ENCODE data around the gene SLIT1.

Gene SLIT1

GRCh38 chr10:97107551-97107950 is 78.2 kb downstream of the SLIT1 start:
- TF ChIP-seq EZH2 (IDR thresholded peaks at IDR 0.05; ENCODE audit: borderline replicate concordance, low read length) (no peak), CTCF (IDR thresholded peaks at IDR 0.05; ENCODE audit: low read length) (no peak)
- H4K20me1 ChIP-seq (ENCODE audit: insufficient read depth, low read length), result no peaks in the 10 kb centered on the region
- H3K9me2 ChIP-seq (ENCODE audit: low read depth, low read length), result no peaks in the 10 kb centered on the region
- H3K27me3 ChIP-seq (ENCODE audit: insufficient read depth, low read length), result no peaks in the 10 kb centered on the region
- H3F3A ChIP-seq (ENCODE audit: insufficient read depth, low read length), result no peaks in the 10 kb centered on the region
- H2AFZ ChIP-seq (ENCODE audit: low read length), result no peak overlapping the region
- H3K4me3 ChIP-seq (ENCODE audit: low read depth, low read length, poor library complexity, severe bottlenecking), result no peak overlapping the region
- H3K27ac ChIP-seq (ENCODE audit: low read depth, low read length, poor library complexity, severe bottlenecking), result no peak overlapping the region
- H3K36me3 ChIP-seq (ENCODE audit: insufficient read depth, low read length), result no peaks in the 10 kb centered on the region
- H3K79me2 ChIP-seq (ENCODE audit: insufficient read depth, low read length), result no peaks in the 10 kb centered on the region
- H3K9me3 ChIP-seq (ENCODE audit: low read length), result no peaks in the 10 kb centered on the region
- H3K9ac ChIP-seq (ENCODE audit: low read length), result no peak overlapping the region
- H3K4me1 ChIP-seq (ENCODE audit: insufficient read depth, low read length, severe bottlenecking), result no peaks in the 10 kb centered on the region
- no peak overlapping the region for H3K4me2 ChIP-seq (ENCODE audit: low read length)

GRCh38 chr10:97106207-97106606 is 79.6 kb downstream of the SLIT1 start:
- Histone ChIP-seq H2AFZ (ENCODE audit: low read length) (no peak overlapping the region), H3K9me3 (ENCODE audit: low read length) (no peaks in the 10 kb centered on the region), H3K36me3 (ENCODE audit: insufficient read depth, low read length) (no peaks in the 10 kb centered on the region), H3K79me2 (ENCODE audit: insufficient read depth, low read length) (no peaks in the 10 kb centered on the region), H3K9ac (ENCODE audit: low read length) (no peak overlapping the region), H3K4me2 (ENCODE audit: low read length) (no peak overlapping the region), H3K27me3 (ENCODE audit: insufficient read depth, low read length) (no peaks in the 10 kb centered on the region), H3K27ac (ENCODE audit: low read depth, low read length, poor library complexity, severe bottlenecking) (no peak overlapping the region), H3K4me3 (ENCODE audit: low read depth, low read length, poor library complexity, severe bottlenecking) (no peak overlapping the region), H3K9me2 (ENCODE audit: low read depth, low read length) (no peaks in the 10 kb centered on the region), H3K4me1 (ENCODE audit: insufficient read depth, low read length, severe bottlenecking) (no peaks in the 10 kb centered on the region), H3F3A (ENCODE audit: insufficient read depth, low read length) (no peaks in the 10 kb centered on the region), H4K20me1 (ENCODE audit: insufficient read depth, low read length) (no peaks in the 10 kb centered on the region)
- no peak for TF ChIP-seq EZH2 (IDR thresholded peaks at IDR 0.05; ENCODE audit: borderline replicate concordance, low read length)
- TF ChIP-seq CTCF (IDR thresholded peaks at IDR 0.05; ENCODE audit: low read length), result no peak

DNA sequence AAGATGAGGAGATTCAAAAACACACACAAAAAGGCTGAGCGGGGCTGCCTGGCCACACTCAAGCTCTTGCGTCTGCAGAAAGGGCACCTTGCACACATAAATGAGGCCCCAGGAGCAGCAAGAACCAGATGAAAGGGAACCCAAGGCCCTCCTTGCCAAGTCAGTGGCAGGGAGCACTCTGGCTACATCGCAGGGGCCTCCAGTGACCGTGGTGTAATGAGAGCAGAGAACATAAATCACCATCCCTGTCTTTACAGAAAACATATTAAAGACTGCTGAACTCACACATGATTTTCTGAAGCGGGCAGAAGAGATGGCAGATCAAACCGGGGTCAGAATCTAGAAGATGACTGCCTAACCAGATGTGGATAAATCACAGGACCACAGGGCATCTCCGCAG is 80.5 kb downstream of the SLIT1 start:
- no peaks in the 10 kb centered on the region for H3K9me3 ChIP-seq (ENCODE audit: low read length)
- no peaks in the 10 kb centered on the region for H3K36me3 ChIP-seq (ENCODE audit: insufficient read depth, low read length)
- no peaks in the 10 kb centered on the region for H3K4me1 ChIP-seq (ENCODE audit: insufficient read depth, low read length, severe bottlenecking)
- no peaks in the 10 kb centered on the region for H3K79me2 ChIP-seq (ENCODE audit: insufficient read depth, low read length)
- TF ChIP-seq EZH2 (IDR thresholded peaks at IDR 0.05; ENCODE audit: borderline replicate concordance, low read length) (no peak), CTCF (IDR thresholded peaks at IDR 0.05; ENCODE audit: low read length) (no peak)
- no peak overlapping the region for H3K4me2 ChIP-seq (ENCODE audit: low read length)
- H3K9me2 ChIP-seq (ENCODE audit: low read depth, low read length), result no peaks in the 10 kb centered on the region
- no peaks in the 10 kb centered on the region for H4K20me1 ChIP-seq (ENCODE audit: insufficient read depth, low read length)
- no peak overlapping the region for H3K4me3 ChIP-seq (ENCODE audit: low read depth, low read length, poor library complexity, severe bottlenecking)
- no peaks in the 10 kb centered on the region for H3K27me3 ChIP-seq (ENCODE audit: insufficient read depth, low read length)
- H3K27ac ChIP-seq (ENCODE audit: low read depth, low read length, poor library complexity, severe bottlenecking), result no peak overlapping the region
- no peak overlapping the region for H3K9ac ChIP-seq (ENCODE audit: low read length)
- no peak overlapping the region for H2AFZ ChIP-seq (ENCODE audit: low read length)
- H3F3A ChIP-seq (ENCODE audit: insufficient read depth, low read length), result no peaks in the 10 kb centered on the region
